Progenitor cell of endocrine pancreas (in vitro differentiated cells): ENCODE measurements around the gene AGTPBP1. TPM values are rescaled to one million over a fixed set of nuclear protein-coding genes. Genes with fewer than 3 reads are reported as not detected.

Source experiments
- DNase-seq: peaks from one replicate; pipeline ENCODE4 v3.0.0; 2021; ENCODE audit warnings: low spot score; ENCODE audit not compliant: unreplicated experiment
- H3K27ac Mint-ChIP-seq: 2 replicates; pipeline ENCODE4 v1.8.0; 2021; ENCODE audit warnings: mild to moderate bottlenecking, moderate library complexity, mixed read lengths
- H3K27me3 Mint-ChIP-seq: 2 replicates; pipeline ENCODE4 v1.8.0; 2021; ENCODE audit warnings: mixed read lengths
- H3K36me3 Mint-ChIP-seq: 2 replicates; pipeline ENCODE4 v1.8.0; 2022; ENCODE audit warnings: mixed read lengths; ENCODE audit not compliant: insufficient read depth
- H3K4me1 Mint-ChIP-seq: 2 replicates; pipeline ENCODE4 v1.8.0; 2021; ENCODE audit warnings: low read depth, mixed read lengths
- H3K4me3 Mint-ChIP-seq: 2 replicates; pipeline ENCODE4 v1.8.0; 2021; ENCODE audit warnings: low read depth, mild to moderate bottlenecking, moderate library complexity, mixed read lengths
- H3K9me3 Mint-ChIP-seq: 2 replicates; pipeline ENCODE4 v1.8.0; 2021; ENCODE audit warnings: low read depth, mixed read lengths
- CTCF ChIP-seq: fragments of 200-600 bp; sonication (generic); IDR thresholded peaks from one replicate; pipeline ENCODE4 v1.5.0; 2021; ENCODE audit warnings: antibody characterized with exemption, mild to moderate bottlenecking; ENCODE audit not compliant: unreplicated experiment
- total RNA-seq: library from RNA; stranded (reverse); gene quantifications from 2 replicates; pipeline ENCODE4 v1.2.1, GENCODE V29; 2021

AGTPBP1 gene
- total RNA-seq, 1 donor from 2014 or later = 44.3 TPM

DNA sequence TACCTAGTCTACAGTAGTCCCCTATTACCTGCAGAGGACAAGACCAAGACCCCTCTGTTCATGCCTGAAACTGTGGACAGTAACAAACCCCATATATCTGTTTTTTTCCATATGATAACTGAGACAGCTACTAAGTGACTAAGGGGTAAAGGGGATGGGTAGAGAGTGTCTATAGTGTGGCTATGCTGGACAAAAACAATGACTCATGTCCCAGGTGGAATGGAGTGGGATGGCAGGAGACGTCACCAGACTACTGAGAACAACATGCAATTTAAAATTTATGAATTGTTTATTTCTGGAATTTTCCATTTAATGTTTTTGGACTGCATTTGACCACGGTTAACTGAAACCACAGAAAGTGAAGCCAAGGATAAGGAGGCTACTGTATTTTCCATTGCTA is 171.8 kb downstream of the AGTPBP1 start:
- H3K4me3 Mint-ChIP-seq = no peak overlapping the region
- peaks cover 20% of the 10 kb centered on the region for H3K36me3 Mint-ChIP-seq
- H3K27me3 Mint-ChIP-seq = no peaks in the 10 kb centered on the region
- no peak for TF ChIP-seq CTCF
- no peak overlapping the region for H3K27ac Mint-ChIP-seq
- DNase-seq = no peak
- H3K4me1 Mint-ChIP-seq = no peaks in the 10 kb centered on the region
- H3K9me3 Mint-ChIP-seq = peaks cover 2% of the 10 kb centered on the region

- TF ChIP-seq CTCF = no peak
- Mint-ChIP-seq H3K36me3 (peaks cover 10% of the 10 kb centered on the region), H3K4me3 (no peak overlapping the region), H3K27me3 (no peaks in the 10 kb centered on the region), H3K4me1 (no peaks in the 10 kb centered on the region), H3K9me3 (no peaks in the 10 kb centered on the region), H3K27ac (no peak overlapping the region)
- DNase-seq = no peak
Observed at GRCh38 chr9:85559526-85559925, 182.2 kb downstream of the AGTPBP1 start.

DNA sequence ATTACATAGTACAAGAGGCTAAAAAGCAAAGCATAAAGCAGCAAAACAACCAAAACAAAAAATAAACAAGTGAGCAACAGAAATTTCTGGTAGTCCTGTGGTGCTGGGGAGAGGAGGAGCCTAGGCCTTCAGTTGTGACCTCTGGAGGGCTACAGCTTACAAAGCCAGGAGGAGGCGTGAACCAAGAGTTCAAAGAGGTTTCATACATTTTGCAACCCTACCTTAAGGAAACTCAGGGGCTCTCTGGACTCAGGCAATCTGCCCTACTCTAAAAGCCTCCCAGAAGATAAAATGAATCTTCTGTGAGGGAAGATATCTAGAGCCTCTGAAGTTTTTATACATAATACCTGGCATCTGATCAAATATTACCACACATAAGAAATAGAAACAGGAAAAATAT is 187.4 kb downstream of the AGTPBP1 start:
- no peak overlapping the region for H3K27ac Mint-ChIP-seq
- H3K4me1 Mint-ChIP-seq = no peaks in the 10 kb centered on the region
- no peaks in the 10 kb centered on the region for H3K27me3 Mint-ChIP-seq
- no peak overlapping the region for H3K4me3 Mint-ChIP-seq
- H3K36me3 Mint-ChIP-seq = peaks cover 1% of the 10 kb centered on the region
- TF ChIP-seq CTCF = no peak
- DNase-seq = no peak
- H3K9me3 Mint-ChIP-seq = no peaks in the 10 kb centered on the region

DNA sequence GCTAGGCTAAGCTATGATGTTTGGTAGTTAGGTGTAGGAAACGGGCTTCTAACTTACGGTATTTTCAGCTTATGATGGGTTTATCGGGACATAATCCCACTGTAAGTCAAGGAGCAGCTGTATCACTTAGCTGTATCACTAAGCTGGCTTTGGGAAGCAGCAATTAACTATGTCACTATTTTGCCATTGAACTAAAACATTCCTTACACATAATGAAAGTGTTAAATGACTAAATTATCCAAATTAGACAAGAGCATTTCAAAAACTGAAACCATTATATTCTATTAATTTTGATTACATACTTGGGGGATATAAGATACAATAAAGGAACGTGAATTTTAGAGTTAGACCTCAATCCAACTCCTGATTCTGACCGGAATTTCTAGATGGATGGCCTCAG is 188.3 kb downstream of the AGTPBP1 start:
- H3K4me1 Mint-ChIP-seq = no peaks in the 10 kb centered on the region
- H3K27ac Mint-ChIP-seq = no peak overlapping the region
- no peaks in the 10 kb centered on the region for H3K27me3 Mint-ChIP-seq
- H3K4me3 Mint-ChIP-seq = no peak overlapping the region
- H3K36me3 Mint-ChIP-seq = peaks cover 1% of the 10 kb centered on the region
- TF ChIP-seq CTCF = no peak
- no peak for DNase-seq
- H3K9me3 Mint-ChIP-seq = no peaks in the 10 kb centered on the region

DNA sequence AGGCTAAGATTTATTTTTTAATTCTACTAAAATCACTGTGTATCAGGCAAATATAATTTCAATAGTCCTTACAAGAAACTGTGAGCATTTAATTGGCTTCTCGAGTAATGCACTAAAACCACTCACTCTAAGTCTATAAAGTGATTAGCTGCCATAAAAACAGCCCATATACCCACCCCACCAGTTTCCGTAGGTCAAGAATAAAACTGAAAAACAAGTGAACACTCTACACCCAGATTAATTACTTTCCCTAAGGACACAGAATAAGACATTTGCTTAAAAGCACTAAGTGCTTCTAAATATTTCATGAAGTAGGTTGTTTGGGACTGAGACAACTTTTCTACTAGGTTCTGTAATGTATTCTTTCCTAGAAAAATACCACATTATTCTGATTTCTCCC is 194.2 kb downstream of the AGTPBP1 start:
- peaks cover 3% of the 10 kb centered on the region for H3K36me3 Mint-ChIP-seq
- no peaks in the 10 kb centered on the region for H3K9me3 Mint-ChIP-seq
- no peak overlapping the region for H3K4me3 Mint-ChIP-seq
- no peak for TF ChIP-seq CTCF
- no peak for DNase-seq
- H3K27me3 Mint-ChIP-seq = no peaks in the 10 kb centered on the region
- H3K27ac Mint-ChIP-seq = no peak overlapping the region
- no peaks in the 10 kb centered on the region for H3K4me1 Mint-ChIP-seq
